GM21515 (cell line): ENCODE results near the gene CARD9.

Experiments used
- ATAC-seq: cut with Tn5 transposase; IDR thresholded peaks from one replicate; pipeline ENCODE4 v1.9.1; 2021; ENCODE audit not compliant: unreplicated experiment

CARD9 gene

GRCh38 chr9:136337416-136338395 lies 35.8 kb downstream of the CARD9 start:
- no peak for ATAC-seq

GRCh38 chr9:136336881-136337280 lies 36.6 kb downstream of the CARD9 start:
- no peak for ATAC-seq

- ATAC-seq: no peak
Observed at GRCh38 chr9:136336156-136336870, 37.2 kb downstream of the CARD9 start.

- ATAC-seq: no peak
Observed at GRCh38 chr9:136335296-136336155, 37.9 kb downstream of the CARD9 start.

- no peak for ATAC-seq
Observed at GRCh38 chr9:136334541-136334940, 38.9 kb downstream of the CARD9 start.

GRCh38 chr9:136333486-136333885 lies 40.0 kb downstream of the CARD9 start:
- ATAC-seq: no peak

GRCh38 chr9:136333045-136333444 lies 40.4 kb downstream of the CARD9 start:
- no peak for ATAC-seq

- no peak for ATAC-seq
Observed at GRCh38 chr9:136332482-136332983, 40.9 kb downstream of the CARD9 start.

- no peak for ATAC-seq
Observed at GRCh38 chr9:136331556-136332481, 41.6 kb downstream of the CARD9 start.

GRCh38 chr9:136331030-136331429 lies 42.4 kb downstream of the CARD9 start:
- no peak for ATAC-seq

GRCh38 chr9:136330406-136330990 lies 43.0 kb downstream of the CARD9 start:
- ATAC-seq: no peak

- ATAC-seq: no peak
Observed at GRCh38 chr9:136329636-136330405, 43.6 kb downstream of the CARD9 start.

GRCh38 chr9:136329211-136329627 lies 44.2 kb downstream of the CARD9 start:
- no peak for ATAC-seq

GRCh38 chr9:136328622-136329041 lies 44.8 kb downstream of the CARD9 start:
- no peak for ATAC-seq

GRCh38 chr9:136328011-136328621 lies 45.4 kb downstream of the CARD9 start:
- no peak for ATAC-seq

- no peak for ATAC-seq
Observed at GRCh38 chr9:136327304-136327974, 46.0 kb downstream of the CARD9 start, which contains the start of gene GPSM1. GPSM1 (plus strand) TSS chr9:136327539; CDS start chr9:136327696, 157 bp downstream.

- ATAC-seq: no peak
Observed at GRCh38 chr9:136326761-136327303, 46.6 kb downstream of the CARD9 start.
